ENCODE measurements around the gene HDAC7. TPM values are rescaled to one million over a fixed set of nuclear protein-coding genes. Genes with fewer than 3 reads are reported as not detected.

Gene HDAC7
- total RNA-seq, 2 donors from 2014 or later = 146 to 154 TPM

DNA sequence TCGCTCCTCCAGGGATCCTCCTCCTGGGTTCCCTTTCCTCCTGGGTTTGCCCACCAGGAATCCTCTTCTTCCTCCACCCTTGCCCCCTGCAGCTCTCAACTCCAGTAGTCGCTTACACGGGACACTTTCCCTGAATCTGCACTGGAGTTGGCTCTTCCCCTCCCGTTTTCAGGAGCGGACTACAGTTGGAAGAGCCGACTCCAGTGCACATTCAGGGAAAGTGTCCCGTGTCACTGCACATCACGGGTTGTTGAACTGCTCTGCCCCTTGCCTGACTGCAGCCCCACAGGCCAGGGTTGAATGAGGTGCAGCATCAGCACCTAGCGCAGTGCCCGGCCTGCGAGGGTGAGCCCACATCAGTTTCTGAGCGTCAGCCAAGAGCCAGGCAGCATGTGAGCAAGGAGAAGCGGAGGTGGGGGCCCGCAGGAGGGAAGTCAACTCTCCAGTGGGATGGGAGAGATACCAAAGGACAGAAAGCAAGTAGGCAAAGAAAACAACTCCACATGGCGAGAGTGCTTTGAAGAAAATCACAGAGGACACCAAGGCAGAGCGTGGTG, 74.1 kb downstream of the HDAC7 start:
- H3K36me3 ChIP-seq (ENCODE audit: control insufficient read depth, insufficient read depth, low read length) = no peaks in the 10 kb centered on the region
- TF ChIP-seq, protein P1, sequence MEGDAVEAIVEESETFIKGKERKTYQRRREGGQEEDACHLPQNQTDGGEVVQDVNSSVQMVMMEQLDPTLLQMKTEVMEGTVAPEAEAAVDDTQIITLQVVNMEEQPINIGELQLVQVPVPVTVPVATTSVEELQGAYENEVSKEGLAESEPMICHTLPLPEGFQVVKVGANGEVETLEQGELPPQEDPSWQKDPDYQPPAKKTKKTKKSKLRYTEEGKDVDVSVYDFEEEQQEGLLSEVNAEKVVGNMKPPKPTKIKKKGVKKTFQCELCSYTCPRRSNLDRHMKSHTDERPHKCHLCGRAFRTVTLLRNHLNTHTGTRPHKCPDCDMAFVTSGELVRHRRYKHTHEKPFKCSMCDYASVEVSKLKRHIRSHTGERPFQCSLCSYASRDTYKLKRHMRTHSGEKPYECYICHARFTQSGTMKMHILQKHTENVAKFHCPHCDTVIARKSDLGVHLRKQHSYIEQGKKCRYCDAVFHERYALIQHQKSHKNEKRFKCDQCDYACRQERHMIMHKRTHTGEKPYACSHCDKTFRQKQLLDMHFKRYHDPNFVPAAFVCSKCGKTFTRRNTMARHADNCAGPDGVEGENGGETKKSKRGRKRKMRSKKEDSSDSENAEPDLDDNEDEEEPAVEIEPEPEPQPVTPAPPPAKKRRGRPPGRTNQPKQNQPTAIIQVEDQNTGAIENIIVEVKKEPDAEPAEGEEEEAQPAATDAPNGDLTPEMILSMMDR (conservative IDR thresholded peaks at IDR 0.05) = no peak
- no peak overlapping the region for H3K9ac ChIP-seq (ENCODE audit: extremely low read depth, low read length, poor library complexity, severe bottlenecking)
- H3K27ac ChIP-seq (ENCODE audit: low read depth, low read length) = no peak overlapping the region
- Mint-ChIP-seq H3K27me3 (ENCODE audit: insufficient read depth) (peaks cover 2% of the 10 kb centered on the region), H3K36me3 (ENCODE audit: low read depth) (peaks cover 17% of the 10 kb centered on the region), H3K27ac (peak overlapping the region; percentile 2), H3K4me3 (no peak overlapping the region), H3K9me3 (no peaks in the 10 kb centered on the region), H3K4me1 (peaks cover 16% of the 10 kb centered on the region)
- H3K9me3 ChIP-seq (ENCODE audit: control insufficient read depth, low read length) = no peaks in the 10 kb centered on the region
- no peaks in the 10 kb centered on the region for H3K27me3 ChIP-seq (ENCODE audit: control insufficient read depth, insufficient read depth, low read length, poor library complexity, severe bottlenecking)
- H3K4me3 ChIP-seq (ENCODE audit: low read length) = no peak overlapping the region
- no peaks in the 10 kb centered on the region for H3K4me1 ChIP-seq (ENCODE audit: control insufficient read depth, insufficient read depth, low read length)
- no peak for DNase-seq
- whole genome bisulfite sequencing, 2 experiments (ENCODE audit: insufficient coverage in 1 of 2, insufficient read length in 1 of 2) = 92 to 93% methylated on average over 15 to 16 of the region's 16 CpGs

DNA sequence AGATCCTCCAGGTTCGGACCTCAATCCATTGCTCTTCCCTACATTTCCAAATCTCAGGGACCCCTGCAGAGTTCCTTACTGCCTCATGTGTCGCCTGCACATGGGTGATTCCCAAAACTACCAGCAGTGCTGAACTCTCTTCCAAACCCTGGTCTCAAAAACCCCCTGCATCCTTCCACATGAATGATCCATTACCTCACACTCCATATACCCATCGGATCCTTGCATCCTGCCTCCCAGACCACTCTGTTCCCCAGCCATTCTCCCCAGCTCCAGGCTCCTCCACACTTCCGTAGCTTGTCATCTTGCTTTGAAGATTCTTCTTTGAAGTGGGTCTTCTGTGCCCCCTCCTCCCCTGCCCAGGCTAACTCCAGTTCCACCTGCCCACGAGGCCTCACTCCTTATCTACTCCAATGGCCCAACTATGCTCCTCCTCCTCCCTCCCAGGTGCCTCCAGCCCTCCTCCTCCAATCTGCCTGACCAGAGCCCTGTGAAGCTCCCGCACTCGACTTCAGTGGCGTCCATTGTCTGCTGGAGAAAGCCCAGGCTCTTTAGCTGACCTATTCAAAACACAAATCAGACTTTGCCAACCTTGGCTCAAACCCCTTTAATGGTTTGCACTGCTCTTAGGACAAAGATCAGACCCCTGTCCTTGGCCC, 74.8 kb downstream of the HDAC7 start:
- Mint-ChIP-seq H3K4me3 (no peak overlapping the region), H3K27ac (peak overlapping the region; percentile 2), H3K27me3 (ENCODE audit: insufficient read depth) (peaks cover 2% of the 10 kb centered on the region), H3K9me3 (no peaks in the 10 kb centered on the region), H3K4me1 (peaks cover 16% of the 10 kb centered on the region), H3K36me3 (ENCODE audit: low read depth) (peaks cover 13% of the 10 kb centered on the region)
- no peaks in the 10 kb centered on the region for H3K4me1 ChIP-seq (ENCODE audit: control insufficient read depth, insufficient read depth, low read length)
- 84 to 85% methylated on average over 7 to 8 of the region's 8 CpGs for WGBS, 2 experiments (ENCODE audit: insufficient coverage in 1 of 2, insufficient read length in 1 of 2)
- peak overlapping the region; percentile 6 for H3K27ac ChIP-seq (ENCODE audit: low read depth, low read length)
- H3K4me3 ChIP-seq (ENCODE audit: low read length) = no peak overlapping the region
- TF ChIP-seq, protein P1 (conservative IDR thresholded peaks at IDR 0.05) = no peak
- H3K27me3 ChIP-seq (ENCODE audit: control insufficient read depth, insufficient read depth, low read length, poor library complexity, severe bottlenecking) = no peaks in the 10 kb centered on the region
- no peaks in the 10 kb centered on the region for H3K9me3 ChIP-seq (ENCODE audit: control insufficient read depth, low read length)
- no peak overlapping the region for H3K9ac ChIP-seq (ENCODE audit: extremely low read depth, low read length, poor library complexity, severe bottlenecking)
- H3K36me3 ChIP-seq (ENCODE audit: control insufficient read depth, insufficient read depth, low read length) = no peaks in the 10 kb centered on the region
- no peak for DNase-seq

DNA sequence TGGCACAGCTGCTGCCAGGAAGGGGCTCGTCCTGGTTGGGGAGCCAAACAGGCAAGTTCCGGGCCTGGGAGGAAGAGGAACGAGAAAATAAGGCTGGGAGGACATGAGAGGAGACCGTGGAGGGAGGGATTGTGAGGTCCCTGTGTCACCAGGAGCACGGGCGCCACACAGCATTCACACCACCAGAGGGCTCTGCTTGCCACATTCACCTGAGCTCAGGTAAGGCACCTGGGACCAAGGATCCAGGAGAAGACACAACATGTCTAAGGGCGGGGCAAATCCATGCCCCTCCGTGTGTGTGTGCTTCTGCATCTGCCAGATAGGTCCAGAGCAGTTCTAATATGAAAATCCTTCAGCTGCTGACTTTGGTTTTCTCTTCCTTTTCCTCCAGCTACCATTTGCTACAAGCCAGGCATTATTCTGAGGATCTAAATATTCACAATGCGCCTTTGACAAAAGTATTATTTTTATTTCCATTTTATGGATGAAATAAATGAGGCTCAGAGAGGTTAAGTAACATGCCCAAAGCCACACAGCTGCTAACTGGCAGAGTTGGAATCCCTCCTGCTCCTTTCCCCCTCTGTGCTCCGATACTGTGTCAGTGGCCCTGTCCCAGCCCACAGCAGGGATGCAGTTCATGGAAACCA, 75.6 kb downstream of the HDAC7 start:
- H3K4me3 ChIP-seq (ENCODE audit: low read length) = no peak overlapping the region
- no peaks in the 10 kb centered on the region for H3K4me1 ChIP-seq (ENCODE audit: control insufficient read depth, insufficient read depth, low read length)
- H3K9me3 Mint-ChIP-seq = no peaks in the 10 kb centered on the region
- no peak overlapping the region for H3K4me3 Mint-ChIP-seq
- H3K27ac Mint-ChIP-seq = peak overlapping the region; percentile 35
- H3K9ac ChIP-seq (ENCODE audit: extremely low read depth, low read length, poor library complexity, severe bottlenecking) = no peak overlapping the region
- H3K27me3 ChIP-seq (ENCODE audit: control insufficient read depth, insufficient read depth, low read length, poor library complexity, severe bottlenecking) = no peaks in the 10 kb centered on the region
- peaks cover 2% of the 10 kb centered on the region for H3K27me3 Mint-ChIP-seq (ENCODE audit: insufficient read depth)
- H3K36me3 Mint-ChIP-seq (ENCODE audit: low read depth) = peaks cover 9% of the 10 kb centered on the region
- H3K9me3 ChIP-seq (ENCODE audit: control insufficient read depth, low read length) = no peaks in the 10 kb centered on the region
- no peak overlapping the region for H3K27ac ChIP-seq (ENCODE audit: low read depth, low read length)
- TF ChIP-seq, protein P1 (conservative IDR thresholded peaks at IDR 0.05) = peak; percentile 91
- H3K36me3 ChIP-seq (ENCODE audit: control insufficient read depth, insufficient read depth, low read length) = no peaks in the 10 kb centered on the region
- WGBS, 2 experiments (ENCODE audit: insufficient coverage in 1 of 2, insufficient read length in 1 of 2) = 42 to 59% methylated on average over 6 to 10 of the region's 10 CpGs
- DNase-seq = peak; percentile 98
- peaks cover 16% of the 10 kb centered on the region for H3K4me1 Mint-ChIP-seq

All from endodermal cell (in vitro differentiated cells).